ENCODE results near the gene LRRC75B.

Gene LRRC75B

GRCh38 chr22:24588381-24588756 lies 4.5 kb downstream of the LRRC75B start:
- Histone ChIP-seq H3K36me3 (ENCODE audit: control insufficient read depth, insufficient read depth, low read length) (no peaks in the 10 kb centered on the region), H2AFZ (no peak overlapping the region), H3K27ac (no peak overlapping the region), H3K27me3 (ENCODE audit: control insufficient read depth, insufficient read depth, low read length) (no peaks in the 10 kb centered on the region), H3K4me2 (ENCODE audit: low read length) (no peak overlapping the region), H3K9me3 (ENCODE audit: control insufficient read depth, low read length) (no peaks in the 10 kb centered on the region), H3K79me2 (no peaks in the 10 kb centered on the region), H3K9ac (no peak overlapping the region), H3K4me1 (no peaks in the 10 kb centered on the region), H3K4me3 (ENCODE audit: low read depth, low read length) (no peak overlapping the region)
- TF ChIP-seq CTCF (IDR thresholded peaks at IDR 0.05): no peak

- no peak overlapping the region for H3K9ac ChIP-seq
These were observed 4.9 kb downstream of the LRRC75B start for GRCh38 chr22:24587948-24588347.

GRCh38 chr22:24587251-24587650 lies 5.6 kb downstream of the LRRC75B start:
- no peak overlapping the region for H3K4me3 ChIP-seq (ENCODE audit: low read depth, low read length)
- no peaks in the 10 kb centered on the region for H3K79me2 ChIP-seq
- TF ChIP-seq CTCF (IDR thresholded peaks at IDR 0.05): no peak
- H3K9ac ChIP-seq: no peak overlapping the region
- no peaks in the 10 kb centered on the region for H3K4me1 ChIP-seq
- no peaks in the 10 kb centered on the region for H3K36me3 ChIP-seq (ENCODE audit: control insufficient read depth, insufficient read depth, low read length)
- no peak overlapping the region for H2AFZ ChIP-seq
- no peak overlapping the region for H3K4me2 ChIP-seq (ENCODE audit: low read length)
- H3K27me3 ChIP-seq (ENCODE audit: control insufficient read depth, insufficient read depth, low read length): no peaks in the 10 kb centered on the region
- H3K27ac ChIP-seq: no peak overlapping the region
- no peaks in the 10 kb centered on the region for H3K9me3 ChIP-seq (ENCODE audit: control insufficient read depth, low read length)

More at GRCh38 chr22:24587948-24588347, 4.9 kb downstream of the LRRC75B start:
- Histone ChIP-seq H3K4me3 (ENCODE audit: low read depth, low read length) (no peak overlapping the region), H3K4me2 (ENCODE audit: low read length) (no peak overlapping the region), H3K27me3 (ENCODE audit: control insufficient read depth, insufficient read depth, low read length) (no peaks in the 10 kb centered on the region), H3K36me3 (ENCODE audit: control insufficient read depth, insufficient read depth, low read length) (no peaks in the 10 kb centered on the region), H3K27ac (no peak overlapping the region), H2AFZ (no peak overlapping the region), H3K9me3 (ENCODE audit: control insufficient read depth, low read length) (no peaks in the 10 kb centered on the region), H3K4me1 (no peaks in the 10 kb centered on the region), H3K79me2 (no peaks in the 10 kb centered on the region)
- no peak for TF ChIP-seq CTCF (IDR thresholded peaks at IDR 0.05)

GRCh38 chr22:24585927-24586546 lies 6.8 kb downstream of the LRRC75B start:
- Histone ChIP-seq H3K27ac (no peak overlapping the region), H3K27me3 (ENCODE audit: control insufficient read depth, insufficient read depth, low read length) (no peaks in the 10 kb centered on the region), H3K4me1 (no peaks in the 10 kb centered on the region), H3K9me3 (ENCODE audit: control insufficient read depth, low read length) (no peaks in the 10 kb centered on the region), H3K79me2 (no peaks in the 10 kb centered on the region), H3K4me3 (ENCODE audit: low read depth, low read length) (no peak overlapping the region), H3K36me3 (ENCODE audit: control insufficient read depth, insufficient read depth, low read length) (no peaks in the 10 kb centered on the region), H2AFZ (no peak overlapping the region), H3K4me2 (ENCODE audit: low read length) (no peak overlapping the region), H3K9ac (no peak overlapping the region)
- TF ChIP-seq CTCF (IDR thresholded peaks at IDR 0.05): no peak

GRCh38 chr22:24585461-24585860 lies 7.4 kb downstream of the LRRC75B start:
- Histone ChIP-seq H3K9me3 (ENCODE audit: control insufficient read depth, low read length) (no peaks in the 10 kb centered on the region), H2AFZ (no peak overlapping the region), H3K9ac (no peak overlapping the region), H3K79me2 (no peaks in the 10 kb centered on the region), H3K4me3 (ENCODE audit: low read depth, low read length) (no peak overlapping the region), H3K27me3 (ENCODE audit: control insufficient read depth, insufficient read depth, low read length) (no peaks in the 10 kb centered on the region), H3K4me2 (ENCODE audit: low read length) (no peak overlapping the region), H3K4me1 (no peaks in the 10 kb centered on the region), H3K27ac (no peak overlapping the region), H3K36me3 (ENCODE audit: control insufficient read depth, insufficient read depth, low read length) (no peaks in the 10 kb centered on the region)
- TF ChIP-seq CTCF (IDR thresholded peaks at IDR 0.05): no peak

Data from parathyroid adenoma (tissue), 2 donors.